Nephron (organoid): Measurements from ENCODE around the gene MAPK4.
"Not testable (repeated sequence)": the region's sequence is repeated elsewhere in the genome, so short reads cannot be mapped to it uniquely, and the experiment has no call there.

Source experiments
- H3K27ac Mint-ChIP-seq, 3 experiments: 2 replicates each; pipeline ENCODE4 v1.8.0; 2020; ENCODE audit warnings: mixed read lengths in 3 of 3, mild to moderate bottlenecking in 2 of 3, moderate library complexity in 1 of 3
- H3K27me3 Mint-ChIP-seq: 2 replicates; pipeline ENCODE4 v1.8.0; 2021; ENCODE audit warnings: low read depth, mild to moderate bottlenecking, moderate library complexity, mixed read lengths
- H3K36me3 Mint-ChIP-seq: 2 replicates; pipeline ENCODE4 v1.8.0; 2020; ENCODE audit warnings: low read depth, mixed read lengths
- H3K4me1 Mint-ChIP-seq: 2 replicates; pipeline ENCODE4 v1.8.0; 2020; ENCODE audit warnings: mixed read lengths
- H3K4me3 Mint-ChIP-seq, 3 experiments: 2 replicates each; pipeline ENCODE4 v1.8.0; 2020; ENCODE audit warnings: mild to moderate bottlenecking in 3 of 3, mixed read lengths in 3 of 3, moderate library complexity in 2 of 3
- H3K9me3 Mint-ChIP-seq: 2 replicates; pipeline ENCODE4 v1.8.0; 2020; ENCODE audit warnings: mixed read lengths
- TF ChIP-seq, protein P1 (sequence below), 3 experiments: fragments of 200-600 bp; sonication (generic); IDR thresholded peaks; one replicate each; pipeline ENCODE4 v1.5.0; 2021; ENCODE audit warnings: antibody characterized with exemption in 3 of 3; ENCODE audit not compliant: unreplicated experiment in 3 of 3

The MAPK4 gene

DNA sequence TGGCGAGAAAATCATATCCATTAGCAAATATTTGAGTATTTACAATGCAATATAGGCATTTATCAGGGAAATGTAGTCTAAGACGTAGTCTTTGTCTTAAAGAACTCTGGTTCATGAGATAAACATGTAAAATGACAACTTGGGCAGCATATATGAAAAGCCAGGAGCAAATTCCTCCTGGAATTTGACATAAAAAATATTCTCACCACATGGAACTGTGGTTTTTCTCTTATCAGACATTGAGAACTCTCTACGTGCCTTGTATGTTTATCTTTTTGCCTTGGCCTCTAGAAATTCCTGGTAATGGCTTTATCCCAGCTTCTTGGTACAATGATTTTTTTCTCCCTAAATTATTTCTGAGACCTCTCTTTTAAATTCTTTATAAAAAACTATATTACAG, 2.8 kb downstream of the MAPK4 start:
- peak overlapping the region in 1 of 3 experiments; percentile 30 for H3K4me3 Mint-ChIP-seq
- peaks cover 51% of the 10 kb centered on the region for H3K27me3 Mint-ChIP-seq
- H3K27ac Mint-ChIP-seq: no peak overlapping the region
- no peaks in the 10 kb centered on the region for H3K9me3 Mint-ChIP-seq
- TF ChIP-seq, protein P1, sequence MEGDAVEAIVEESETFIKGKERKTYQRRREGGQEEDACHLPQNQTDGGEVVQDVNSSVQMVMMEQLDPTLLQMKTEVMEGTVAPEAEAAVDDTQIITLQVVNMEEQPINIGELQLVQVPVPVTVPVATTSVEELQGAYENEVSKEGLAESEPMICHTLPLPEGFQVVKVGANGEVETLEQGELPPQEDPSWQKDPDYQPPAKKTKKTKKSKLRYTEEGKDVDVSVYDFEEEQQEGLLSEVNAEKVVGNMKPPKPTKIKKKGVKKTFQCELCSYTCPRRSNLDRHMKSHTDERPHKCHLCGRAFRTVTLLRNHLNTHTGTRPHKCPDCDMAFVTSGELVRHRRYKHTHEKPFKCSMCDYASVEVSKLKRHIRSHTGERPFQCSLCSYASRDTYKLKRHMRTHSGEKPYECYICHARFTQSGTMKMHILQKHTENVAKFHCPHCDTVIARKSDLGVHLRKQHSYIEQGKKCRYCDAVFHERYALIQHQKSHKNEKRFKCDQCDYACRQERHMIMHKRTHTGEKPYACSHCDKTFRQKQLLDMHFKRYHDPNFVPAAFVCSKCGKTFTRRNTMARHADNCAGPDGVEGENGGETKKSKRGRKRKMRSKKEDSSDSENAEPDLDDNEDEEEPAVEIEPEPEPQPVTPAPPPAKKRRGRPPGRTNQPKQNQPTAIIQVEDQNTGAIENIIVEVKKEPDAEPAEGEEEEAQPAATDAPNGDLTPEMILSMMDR (IDR thresholded peaks at IDR 0.05; ENCODE audit: unreplicated experiment in 3 of 3): no peak
- H3K36me3 Mint-ChIP-seq: no peaks in the 10 kb centered on the region
- peaks cover 9% of the 10 kb centered on the region for H3K4me1 Mint-ChIP-seq

DNA sequence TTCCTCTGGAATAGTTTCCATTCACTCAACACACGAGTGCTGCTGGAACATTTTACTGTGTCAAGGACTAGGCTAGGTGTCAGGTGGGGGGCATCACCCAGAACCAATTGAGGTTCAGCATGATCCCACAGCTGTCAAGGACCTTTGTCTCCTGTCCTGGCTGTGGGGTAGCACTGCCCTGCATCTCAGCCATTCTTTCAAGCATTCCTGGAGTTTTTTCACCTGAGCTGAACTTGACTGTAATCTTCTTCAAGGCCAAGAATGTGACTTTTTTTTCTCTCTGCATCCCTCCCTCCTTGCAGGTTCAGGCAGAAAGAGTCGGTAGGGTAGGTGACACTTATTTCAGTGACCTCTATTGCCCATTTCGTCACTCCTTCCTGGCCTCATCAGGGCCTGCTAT, 3.5 kb downstream of the MAPK4 start:
- H3K9me3 Mint-ChIP-seq: peaks cover under 1% of the 10 kb centered on the region
- H3K27ac Mint-ChIP-seq: no peak overlapping the region
- TF ChIP-seq, protein P1 (IDR thresholded peaks at IDR 0.05; ENCODE audit: unreplicated experiment in 3 of 3): no peak
- peaks cover under 1% of the 10 kb centered on the region for H3K36me3 Mint-ChIP-seq
- H3K4me3 Mint-ChIP-seq: peak overlapping the region in 1 of 3 experiments; percentile 53
- peaks cover 5% of the 10 kb centered on the region for H3K4me1 Mint-ChIP-seq
- H3K27me3 Mint-ChIP-seq: peaks cover 44% of the 10 kb centered on the region

DNA sequence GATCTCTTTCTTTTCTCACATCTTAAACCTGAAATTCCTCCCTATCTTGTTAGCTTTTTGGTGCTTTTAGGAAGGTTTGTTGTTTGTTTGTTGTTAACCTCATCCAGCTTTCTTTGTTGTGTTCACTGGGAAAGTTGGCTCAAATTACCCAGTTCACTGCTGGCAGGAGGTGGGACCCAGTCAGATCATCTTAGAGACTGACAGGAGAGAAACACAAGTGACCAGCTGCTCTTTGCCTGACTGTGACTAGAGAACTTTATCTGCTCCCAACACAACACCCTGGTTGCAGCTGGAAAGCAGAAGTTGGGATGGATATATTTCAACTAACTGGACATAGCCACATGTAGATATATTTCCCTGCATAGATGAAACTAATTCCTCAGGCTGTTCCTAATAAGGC, 10.0 kb downstream of the MAPK4 start:
- H3K9me3 Mint-ChIP-seq: peaks cover 13% of the 10 kb centered on the region
- H3K27ac Mint-ChIP-seq: peak overlapping the region in 1 of 3 experiments; percentile 26
- H3K4me3 Mint-ChIP-seq: no peak overlapping the region
- H3K36me3 Mint-ChIP-seq: peaks cover 6% of the 10 kb centered on the region
- H3K27me3 Mint-ChIP-seq: peaks cover under 1% of the 10 kb centered on the region
- TF ChIP-seq, protein P1 (IDR thresholded peaks at IDR 0.05; ENCODE audit: unreplicated experiment in 3 of 3): no peak
- no peaks in the 10 kb centered on the region for H3K4me1 Mint-ChIP-seq

DNA sequence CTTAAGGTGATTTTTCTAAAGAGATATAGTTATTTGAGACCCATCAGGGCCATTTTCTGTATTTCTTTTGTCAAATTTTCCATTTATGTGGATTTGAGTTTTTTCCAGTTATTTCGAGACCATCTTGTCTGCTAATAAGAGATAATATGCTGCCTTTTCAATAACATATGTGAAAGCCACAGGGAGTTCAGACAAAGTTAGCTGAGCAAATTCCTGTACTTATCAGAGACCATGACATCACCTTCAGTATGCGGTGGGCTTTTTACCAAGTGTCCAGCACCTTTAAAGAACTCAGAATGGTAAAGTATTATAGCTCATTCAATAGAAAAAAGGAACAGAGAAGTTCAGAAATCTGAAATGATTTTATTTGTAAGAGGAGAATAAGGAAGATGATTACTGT, 11.7 kb downstream of the MAPK4 start:
- no peaks in the 10 kb centered on the region for H3K4me1 Mint-ChIP-seq
- H3K27ac Mint-ChIP-seq: no peak overlapping the region
- TF ChIP-seq, protein P1 (IDR thresholded peaks at IDR 0.05; ENCODE audit: unreplicated experiment in 3 of 3): no peak
- no peaks in the 10 kb centered on the region for H3K27me3 Mint-ChIP-seq
- peaks cover 13% of the 10 kb centered on the region for H3K9me3 Mint-ChIP-seq
- H3K4me3 Mint-ChIP-seq: no peak overlapping the region
- peaks cover 8% of the 10 kb centered on the region for H3K36me3 Mint-ChIP-seq

DNA sequence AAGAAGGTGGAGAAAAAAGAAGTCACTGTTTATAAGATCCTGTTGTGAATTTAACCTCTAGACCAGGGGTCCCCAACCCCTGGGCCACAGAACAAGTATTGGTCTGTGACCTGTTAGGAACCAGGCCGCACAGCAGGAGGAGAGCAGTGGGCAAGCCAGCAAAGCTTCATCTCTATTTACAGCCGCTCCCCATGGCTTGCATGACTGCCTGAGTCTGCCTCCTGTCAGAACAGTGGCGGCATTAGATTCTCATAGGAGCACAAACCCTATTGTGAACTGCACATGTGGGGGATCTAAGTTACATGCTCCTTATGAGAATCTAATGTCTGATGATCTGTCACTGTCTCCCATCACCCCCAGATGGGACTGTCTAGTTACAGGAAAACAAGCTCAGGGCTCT, 13.3 kb downstream of the MAPK4 start:
- not testable (repeated sequence) for H3K4me3 Mint-ChIP-seq, H3K4me1 Mint-ChIP-seq, H3K27me3 Mint-ChIP-seq, H3K27ac Mint-ChIP-seq, H3K36me3 Mint-ChIP-seq
- peaks cover 13% of the 10 kb centered on the region for H3K9me3 Mint-ChIP-seq

DNA sequence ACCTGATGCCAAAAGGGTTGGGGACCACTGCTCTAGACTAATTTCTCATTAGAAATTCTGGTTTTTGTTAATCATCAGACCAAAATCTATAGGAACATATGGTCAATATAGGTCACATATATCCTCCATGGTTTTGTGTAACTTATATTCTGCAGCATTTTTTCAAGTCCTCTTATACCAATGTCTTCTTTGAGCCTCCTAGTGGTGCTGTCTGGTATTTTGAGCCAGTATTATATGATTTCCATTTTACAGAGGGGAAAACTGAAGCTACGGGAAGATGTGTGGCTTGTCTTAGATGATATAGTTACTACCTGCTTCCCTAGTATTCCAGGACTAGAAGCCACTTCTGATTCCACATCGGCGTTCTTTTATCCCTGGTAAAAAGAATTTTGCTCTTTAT, 13.8 kb downstream of the MAPK4 start:
- peaks cover 5% of the 10 kb centered on the region for H3K36me3 Mint-ChIP-seq
- no peaks in the 10 kb centered on the region for H3K4me1 Mint-ChIP-seq
- H3K4me3 Mint-ChIP-seq: no peak overlapping the region
- H3K27ac Mint-ChIP-seq: no peak overlapping the region
- H3K9me3 Mint-ChIP-seq: peaks cover 10% of the 10 kb centered on the region
- no peaks in the 10 kb centered on the region for H3K27me3 Mint-ChIP-seq
- TF ChIP-seq, protein P1 (IDR thresholded peaks at IDR 0.05; ENCODE audit: unreplicated experiment in 3 of 3): no peak
